ENCODE data around the gene GZF1. TPM values are rescaled to one million over a fixed set of nuclear protein-coding genes. Genes with fewer than 3 reads are reported as not detected.

The GZF1 gene
- total RNA-seq, 1 experiment from 2014 or later: 17.0 TPM

GRCh38 chr20:23339986-23340385 is 22.0 kb upstream of the GZF1 start:
- TF ChIP-seq CTCF (conservative IDR thresholded peaks at IDR 0.05): no peak
- Histone ChIP-seq H3K14ac (ENCODE audit: insufficient read depth, low read length) (no peak overlapping the region), H3K27me3 (ENCODE audit: insufficient read depth, low read length) (no peaks in the 10 kb centered on the region), H3K27ac (ENCODE audit: insufficient read length, low read depth, low read length) (no peak overlapping the region), H2BK5ac (ENCODE audit: insufficient read length, low read length) (no peak overlapping the region), H2BK12ac (ENCODE audit: insufficient read length, low read depth, low read length) (no peak overlapping the region), H2AFZ (ENCODE audit: low read length) (no peak overlapping the region), H3K56ac (ENCODE audit: insufficient read length, low read depth, low read length) (no peak overlapping the region), H3K18ac (ENCODE audit: insufficient read length, low read depth, low read length) (no peak overlapping the region), H4K20me1 (ENCODE audit: control insufficient read depth, insufficient read depth, insufficient read length) (no peaks in the 10 kb centered on the region), H3K9me3 (ENCODE audit: control insufficient read depth, low read depth, low read length) (no peaks in the 10 kb centered on the region), H3T11ph (ENCODE audit: low read length) (no peak overlapping the region), H3K23ac (ENCODE audit: insufficient read length, low read depth, low read length) (no peak overlapping the region), H2BK120ac (ENCODE audit: low read depth, low read length, poor library complexity, severe bottlenecking) (no peak overlapping the region), H3K4me1 (ENCODE audit: insufficient read depth, low read length) (no peaks in the 10 kb centered on the region), H3K79me2 (ENCODE audit: insufficient read depth, low read length) (no peaks in the 10 kb centered on the region), H4K8ac (replicated peaks; ENCODE audit: insufficient read length, low read depth, low read length) (no peak overlapping the region), H3K4ac (ENCODE audit: low read depth, low read length) (no peak overlapping the region), H2BK20ac (ENCODE audit: low read depth, low read length, poor library complexity, severe bottlenecking) (no peak overlapping the region), H3K9ac (ENCODE audit: extremely low read depth, insufficient read length, low read length) (no peak overlapping the region), H4K91ac (ENCODE audit: insufficient read length, low read depth, low read length) (no peak overlapping the region), H2BK15ac (ENCODE audit: low read depth, low read length) (no peak overlapping the region), H3K79me1 (ENCODE audit: insufficient read depth, low read depth, low read length, poor library complexity, severe bottlenecking) (no peaks in the 10 kb centered on the region), H4K5ac (ENCODE audit: insufficient read length, low read depth, low read length) (no peak overlapping the region), H2AK5ac (ENCODE audit: insufficient read length, low read length) (no peak overlapping the region), H3K23me2 (ENCODE audit: insufficient read length, low read depth, low read length, poor library complexity, severe bottlenecking) (no peaks in the 10 kb centered on the region), H3K4me2 (ENCODE audit: insufficient read depth, insufficient read length, low read length) (no peak overlapping the region)
- H3K27me3 Mint-ChIP-seq (ENCODE audit: low read depth): peaks cover 5% of the 10 kb centered on the region; the same call in 1 of the 2 replicates
- DNase-seq: no peak
- H3K36me3 Mint-ChIP-seq (ENCODE audit: insufficient read depth in 1 of 3, low read depth in 3 of 3): no peaks in the 10 kb centered on the region
- H3K27ac Mint-ChIP-seq: no peak overlapping the region
- no peak overlapping the region for H3K4me3 Mint-ChIP-seq
- peaks cover 8 to 10% of the 10 kb centered on the region in 2 experiments for H3K4me1 Mint-ChIP-seq
- no CpG with 5 or more reads among the region's 13 CpGs for WGBS (ENCODE audit: extremely low coverage, insufficient read length, low lambda C conversion rate)
- peaks cover 2 to 4% of the 10 kb centered on the region in 2 experiments; a peak in 2 of 5 replicates for H3K9me3 Mint-ChIP-seq
